Tibial nerve (tissue), 4 donors: Measurements from ENCODE around the gene PSORS1C1.

Source experiments
- CTCF ChIP-seq, 5 experiments: fragments of 200-600 bp in 3 of 5; fragments of 450-650 bp in 2 of 5; sonication (generic) in 3 of 5; IDR thresholded peaks; one replicate each; pipeline ENCODE4 v1.5.1; 2016 to 2019; ENCODE audit warnings: antibody characterized with exemption in 5 of 5, mild to moderate bottlenecking in 3 of 5, moderate library complexity in 2 of 5
- EP300 ChIP-seq, 2 donors: sonication (generic); formaldehyde crosslinking; IDR thresholded peaks; one replicate each; pipeline ENCODE4 v1.6.1; 2017; ENCODE audit warnings: antibody characterized with exemption in 2 of 2, mild to moderate bottlenecking in 1 of 2

- TF ChIP-seq CTCF (IDR thresholded peaks at IDR 0.05) (peak in 1 of 5 experiments; percentile 21), EP300 (IDR thresholded peaks at IDR 0.05) (no peak)
Measured at GRCh38 chr6:31083742-31084354, 30.8 kb upstream of the PSORS1C1 start.
